ENCODE data around the gene GRIA2.

GRCh38 chr4:157270108-157270507, 49.6 kb downstream of the GRIA2 start:
- TF ChIP-seq FOXP2 (optimal IDR thresholded peaks at IDR 0.05; ENCODE audit: borderline replicate concordance, extremely low read depth, extremely low read length, insufficient read depth) (no peak), POLR2AphosphoS5 (IDR thresholded peaks at IDR 0.05; ENCODE audit: low read depth, low read length) (no peak)

All from PFSK-1 (cell line).